NCI-H2196 (cell line): ENCODE data around the gene PPFIA3.

Experiments used
- DNase-seq: peaks from one replicate; lab custom pipeline; 2025; ENCODE audit not compliant: unreplicated experiment; lab: John Stamatoyannopoulos, UW

Gene PPFIA3

GRCh38 chr19:49119411-49120324 is at the start of gene PPFIA3:
Gene PPFIA3 (plus strand): TSS chr19:49119544. CDS start chr19:49127874, 8,330 bp downstream.
- no peak for DNase-seq

GRCh38 chr19:49070416-49070815 is 48.9 kb upstream of the PPFIA3 start:
- DNase-seq, result no peak

GRCh38 chr19:49071860-49072547 is 47.3 kb upstream of the PPFIA3 start:
- DNase-seq, result peak; percentile 41

- DNase-seq, result peak; percentile 42
These were observed 45.6 kb upstream of the PPFIA3 start for GRCh38 chr19:49073514-49074378.

GRCh38 chr19:49074869-49075268 is 44.5 kb upstream of the PPFIA3 start:
- DNase-seq, result peak; percentile 71

- no peak for DNase-seq
These were observed 39.0 kb upstream of the PPFIA3 start for GRCh38 chr19:49080392-49080791.

- DNase-seq, result no peak
These were observed 38.1 kb upstream of the PPFIA3 start for GRCh38 chr19:49081273-49081672.

GRCh38 chr19:49084206-49085019 is 34.9 kb upstream of the PPFIA3 start:
- DNase-seq, result no peak

- DNase-seq, result peak; percentile 100
These were observed 34.1 kb upstream of the PPFIA3 start, which contains the start of gene SNRNP70 for GRCh38 chr19:49085020-49085867. Gene SNRNP70 (plus strand): TSS chr19:49085451. CDS start chr19:49086415, 964 bp downstream.

- no peak for DNase-seq
These were observed 33.5 kb upstream of the PPFIA3 start for GRCh38 chr19:49085868-49086232.

GRCh38 chr19:49086296-49086695 is 33.0 kb upstream of the PPFIA3 start:
- no peak for DNase-seq

- DNase-seq, result no peak
These were observed 27.8 kb upstream of the PPFIA3 start for GRCh38 chr19:49091391-49092038.

- DNase-seq, result no peak
These were observed 26.7 kb upstream of the PPFIA3 start for GRCh38 chr19:49092686-49093085.

- DNase-seq, result no peak
These were observed 24.6 kb upstream of the PPFIA3 start for GRCh38 chr19:49094505-49095482.

GRCh38 chr19:49097453-49098288 is 21.7 kb upstream of the PPFIA3 start:
- peak; percentile 88 for DNase-seq

GRCh38 chr19:49098795-49099194 is 20.5 kb upstream of the PPFIA3 start:
- DNase-seq, result no peak

GRCh38 chr19:49101160-49101559 is 18.2 kb upstream of the PPFIA3 start:
- DNase-seq, result no peak
